ENCODE data around the gene TF. TPM values are rescaled to one million over a fixed set of nuclear protein-coding genes. Genes with fewer than 3 reads are reported as not detected.

Gene TF
- total RNA-seq, 1 donor from 2014 or later = 5.8 TPM

GRCh38 chr3:133829310-133829707 is 83.1 kb downstream of the TF start:
- intact Hi-C loops (cut with DNase I) = loop anchor here (2.0 kb wide), 1 partner anchor 65 kb away; the partner anchor contains the start of gene RAB6B
- peak; percentile 78 for DNase-seq (ENCODE audit: low spot score)

GRCh38 chr3:133830071-133830470 is 83.9 kb downstream of the TF start:
- DNase-seq (ENCODE audit: low spot score) = peak; percentile 60
- intact Hi-C loops (cut with DNase I) = no loop called here

DNA sequence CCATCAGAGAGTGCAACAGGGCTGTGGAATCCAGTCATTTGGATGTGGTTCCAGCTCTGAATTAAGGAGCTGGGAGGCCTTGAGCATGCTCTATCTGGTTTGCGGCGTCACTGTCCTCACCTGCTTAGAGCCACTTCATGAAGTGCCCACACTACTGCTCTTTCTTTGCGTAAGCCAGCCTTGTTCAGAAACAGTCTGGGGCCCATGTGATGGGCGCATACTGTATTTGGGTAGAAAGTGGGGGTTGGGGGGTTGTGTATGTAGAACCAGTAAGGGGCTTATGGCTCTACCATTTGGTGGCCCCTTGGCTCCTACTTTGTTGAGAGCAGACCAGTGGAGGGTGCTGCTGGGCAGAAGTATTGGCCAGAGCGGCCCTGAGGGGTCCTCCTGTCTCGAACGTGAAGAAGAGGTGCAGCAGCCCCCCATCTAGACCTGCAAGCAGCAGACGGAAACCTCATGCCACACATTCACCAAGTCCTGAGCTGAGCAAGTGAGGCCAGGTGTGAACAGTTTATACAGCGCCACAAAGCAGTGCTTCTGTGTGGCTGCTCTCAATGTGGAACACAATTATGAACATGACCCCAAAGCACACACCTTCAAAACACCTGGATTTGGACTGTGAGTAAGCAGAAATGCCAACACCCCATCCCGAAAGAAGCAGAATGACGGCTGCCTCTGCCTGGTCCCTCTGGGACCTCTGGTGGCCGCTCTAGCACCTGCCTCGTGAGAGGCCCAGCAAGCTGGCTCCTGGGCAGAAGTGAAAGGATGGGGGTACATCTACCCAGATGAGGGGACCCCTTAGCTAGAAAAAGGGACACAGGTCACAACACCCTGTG is 86.0 kb downstream of the TF start:
- DNase-seq (ENCODE audit: low spot score) = peak; percentile 33
- intact Hi-C loops (cut with DNase I) = no loop called here

GRCh38 chr3:133832802-133833144 is 86.6 kb downstream of the TF start:
- DNase-seq (ENCODE audit: low spot score) = peak; percentile 20
- intact Hi-C loops (cut with DNase I) = no loop called here

DNA sequence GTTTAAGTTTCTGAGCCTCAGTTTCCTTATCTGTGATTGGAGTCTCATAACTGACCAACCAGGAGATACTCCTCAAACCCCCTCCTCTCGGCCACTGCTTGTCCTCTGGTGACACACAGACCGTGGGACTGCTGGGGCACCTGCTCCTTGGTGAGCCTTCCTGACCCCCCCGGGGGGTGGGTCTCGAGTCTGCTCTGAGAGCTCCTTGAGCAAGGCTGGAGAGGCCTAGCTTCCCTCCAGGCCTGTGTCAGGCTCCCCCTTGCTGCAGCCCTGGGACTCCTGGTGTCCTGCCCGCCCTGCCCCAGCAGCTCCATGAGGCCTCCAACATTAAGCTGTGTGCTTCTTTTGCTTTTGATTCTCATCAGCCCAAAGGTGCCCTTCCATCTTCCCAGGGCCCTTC is 87.1 kb downstream of the TF start:
- intact Hi-C loops (cut with DNase I) = no loop called here
- peak; percentile 54 for DNase-seq (ENCODE audit: low spot score)

- peak; percentile 66 for DNase-seq (ENCODE audit: low spot score)
- intact Hi-C loops (cut with DNase I) = no loop called here
These were observed 87.9 kb downstream of the TF start for GRCh38 chr3:133833880-133834620.

DNA sequence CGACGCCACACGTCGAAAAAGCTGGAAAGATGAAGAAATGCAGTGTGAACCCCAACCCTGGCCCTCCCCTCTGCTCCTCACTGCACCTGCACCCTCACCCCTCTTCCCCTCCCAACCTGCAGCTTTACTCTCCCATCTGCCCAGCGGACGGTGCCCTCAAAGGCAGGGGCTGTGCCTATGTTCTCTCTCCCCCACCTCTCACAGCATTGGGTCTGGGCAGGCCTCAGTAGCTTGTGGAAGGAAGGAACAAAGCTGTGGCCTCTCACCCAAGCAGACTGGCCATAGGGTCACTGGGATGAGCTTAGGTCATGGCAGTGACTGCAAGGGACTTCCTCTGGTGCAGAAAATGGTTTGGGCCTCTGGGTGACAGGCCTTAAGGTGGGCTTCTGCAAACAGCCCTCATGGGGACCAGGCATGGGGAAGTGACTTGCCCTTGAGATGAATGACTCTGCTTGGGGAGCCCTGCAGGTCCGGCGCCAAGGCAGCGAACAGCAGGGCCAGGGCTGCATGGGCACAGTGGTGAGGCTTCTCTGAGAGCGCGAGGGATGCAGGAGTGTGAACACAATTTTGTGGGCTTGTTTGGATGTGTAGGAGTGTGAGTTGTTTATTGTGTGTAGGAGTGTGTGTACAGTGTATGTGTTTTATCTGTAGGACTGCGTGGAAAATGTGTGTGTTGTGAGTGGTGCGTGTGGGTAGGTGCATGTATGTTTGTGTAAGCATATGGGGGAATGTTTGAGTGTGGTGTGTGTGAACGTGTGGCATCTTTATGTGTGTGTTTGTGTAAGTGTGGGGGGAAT is 88.6 kb downstream of the TF start:
- intact Hi-C loops (cut with DNase I) = no loop called here
- DNase-seq (ENCODE audit: low spot score) = peak; percentile 71

DNA sequence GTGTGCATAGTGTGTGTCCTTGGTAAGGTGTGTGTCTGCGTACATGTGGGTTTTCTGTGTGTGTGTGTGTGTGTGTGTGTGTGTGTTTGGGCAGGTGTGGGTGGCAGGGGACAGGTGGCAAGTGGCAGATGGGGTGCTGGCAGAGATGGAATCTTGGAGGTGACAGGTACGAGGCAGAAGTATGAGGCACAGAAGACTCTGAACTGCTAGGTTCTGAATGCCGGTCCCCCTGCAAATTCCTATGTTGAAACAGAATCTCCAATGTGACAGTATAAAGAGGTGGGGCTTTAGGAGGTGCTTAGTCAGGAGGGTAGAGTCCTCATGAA is 89.2 kb downstream of the TF start:
- peak; percentile 17 for DNase-seq (ENCODE audit: low spot score)
- intact Hi-C loops (cut with DNase I) = no loop called here

GRCh38 chr3:133835961-133836360 is 89.8 kb downstream of the TF start:
- peak; percentile 56 for DNase-seq (ENCODE audit: low spot score)
- intact Hi-C loops (cut with DNase I) = no loop called here

GRCh38 chr3:133836497-133837158 is 90.4 kb downstream of the TF start:
- peak; percentile 46 for DNase-seq (ENCODE audit: low spot score)
- intact Hi-C loops (cut with DNase I) = no loop called here

DNA sequence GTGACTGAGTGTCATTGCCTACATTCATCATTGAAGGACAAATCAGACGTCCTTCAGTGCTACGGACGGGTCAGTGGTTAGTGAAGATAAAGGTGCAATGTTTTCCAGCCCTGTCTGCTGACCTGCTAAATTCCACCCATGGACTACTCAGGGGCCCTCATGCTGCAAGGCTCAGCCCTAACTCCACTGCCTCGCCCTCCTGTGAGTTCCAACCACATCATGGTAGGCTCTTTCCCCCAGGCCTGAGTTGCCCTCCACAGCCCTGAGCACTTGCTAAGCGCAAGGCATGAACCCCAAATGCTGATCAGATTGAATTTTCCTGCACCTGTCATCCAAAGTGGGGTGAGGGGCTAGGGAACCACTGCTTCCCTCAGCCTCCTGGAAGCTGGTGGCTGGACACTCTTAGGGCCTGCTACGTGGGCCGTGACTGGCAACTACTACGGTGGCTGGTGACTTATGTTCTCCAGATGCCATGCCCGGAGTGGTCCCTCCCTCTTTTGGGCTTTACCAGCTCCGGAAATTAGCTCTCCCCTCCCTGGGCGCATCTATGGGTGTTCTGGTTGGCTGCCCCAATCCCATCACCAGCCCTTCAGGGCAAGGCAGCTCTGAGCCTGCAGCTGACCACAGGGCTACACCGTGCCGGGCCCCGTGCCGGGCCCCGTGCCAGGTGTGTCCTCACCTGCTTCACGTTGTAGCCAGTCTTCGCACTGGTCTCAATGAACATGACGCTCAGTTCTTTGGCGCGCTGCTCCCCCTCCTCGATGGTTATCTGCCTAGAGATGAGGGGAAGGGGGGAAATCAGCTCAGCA is 91.5 kb downstream of the TF start:
- peak; percentile 7 for DNase-seq (ENCODE audit: low spot score)
- intact Hi-C loops (cut with DNase I) = no loop called here

DNA sequence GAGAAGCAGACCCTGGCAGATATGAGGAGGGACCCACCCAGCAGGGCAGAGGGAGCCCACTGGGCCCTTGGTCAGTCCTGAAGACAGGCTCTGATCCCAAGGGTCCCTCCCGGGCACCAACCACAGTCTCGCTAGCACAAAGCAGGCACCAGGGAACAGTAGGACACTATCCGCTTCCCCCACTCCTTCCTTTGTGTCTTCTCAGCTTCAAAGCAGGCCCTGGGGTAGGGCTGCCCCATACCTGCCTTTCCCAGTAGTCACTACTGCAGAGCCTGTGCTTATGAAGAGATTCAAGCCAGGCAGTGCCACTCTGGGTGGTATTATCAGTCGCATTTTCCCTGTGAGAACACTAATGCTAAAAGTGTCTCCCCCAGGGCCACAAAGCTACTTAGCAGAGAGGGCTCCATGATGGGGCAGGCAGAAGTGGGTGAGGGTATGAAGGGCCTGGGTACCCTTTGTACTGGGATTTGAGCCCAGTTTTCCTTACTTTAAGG is 92.2 kb downstream of the TF start:
- intact Hi-C loops (cut with DNase I) = no loop called here
- peak; percentile 60 for DNase-seq (ENCODE audit: low spot score)

DNA sequence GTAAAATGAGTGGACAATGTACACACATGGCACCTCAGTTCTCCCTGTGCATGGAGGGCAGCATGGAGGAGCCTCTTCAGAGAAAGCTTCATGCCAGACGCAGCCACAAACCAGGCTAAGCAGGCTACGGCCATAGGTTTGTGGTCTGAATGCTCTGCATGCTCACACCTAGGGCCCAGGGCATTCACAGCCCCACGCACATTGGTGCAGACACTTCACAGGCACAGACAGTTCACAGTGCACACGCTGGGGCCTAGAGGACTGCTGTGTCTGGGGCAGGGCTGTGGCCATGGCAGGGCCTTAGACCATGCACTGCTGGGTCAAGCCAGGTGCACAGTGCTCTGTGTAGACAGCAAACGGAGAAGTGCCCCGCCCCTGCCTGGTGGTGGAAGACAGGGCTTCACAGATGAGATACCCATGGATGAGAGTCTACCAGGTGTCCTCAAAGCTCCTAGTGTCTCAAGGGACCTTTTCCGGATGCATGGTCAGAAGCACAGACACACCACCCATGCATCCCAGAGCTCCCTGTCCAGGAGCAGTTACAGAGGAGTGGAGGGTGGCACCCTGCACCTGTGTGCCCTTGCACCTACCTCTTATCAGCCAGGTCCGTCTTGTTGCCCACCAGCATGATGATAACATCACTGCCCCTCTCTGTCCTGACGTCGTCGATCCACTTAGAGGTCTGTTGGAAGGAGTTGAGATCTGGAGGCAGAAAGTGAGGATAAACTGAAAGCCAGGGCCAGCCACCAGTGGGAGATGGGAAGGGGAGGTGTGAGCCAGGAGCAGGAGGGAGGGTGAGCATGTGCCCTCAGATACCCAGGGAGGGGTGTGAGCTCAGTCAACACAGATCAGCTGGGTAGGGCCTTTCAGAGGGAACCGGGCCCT is 93.0 kb downstream of the TF start:
- DNase-seq (ENCODE audit: low spot score) = peak; percentile 58
- intact Hi-C loops (cut with DNase I) = no loop called here

- peak; percentile 71 for DNase-seq (ENCODE audit: low spot score)
- intact Hi-C loops (cut with DNase I) = no loop called here
These were observed 94.0 kb downstream of the TF start for GRCh38 chr3:133840055-133840737.

DNA sequence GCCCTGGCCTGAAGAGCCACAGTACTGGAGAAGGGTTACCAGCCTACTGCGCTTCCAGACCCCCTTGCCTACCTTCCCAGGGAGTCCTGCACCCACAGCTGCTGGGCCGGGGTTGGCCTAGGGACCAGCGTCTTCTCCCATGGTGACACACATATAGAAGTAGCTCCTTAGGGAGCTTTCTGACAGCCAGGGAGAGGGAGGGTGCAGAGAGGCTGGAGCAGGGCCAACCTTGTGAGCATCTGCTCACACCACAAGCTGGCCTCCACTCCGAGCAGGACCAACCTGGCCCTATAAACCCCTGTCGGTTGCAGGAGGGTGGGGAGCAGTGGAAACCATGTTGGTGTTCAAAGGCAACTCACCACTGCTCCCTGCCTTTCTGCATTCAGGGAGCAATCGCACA is 94.6 kb downstream of the TF start:
- intact Hi-C loops (cut with DNase I) = no loop called here
- no peak for DNase-seq (ENCODE audit: low spot score)

GRCh38 chr3:133841196-133841595 is 95.0 kb downstream of the TF start:
- intact Hi-C loops (cut with DNase I) = no loop called here
- no peak for DNase-seq (ENCODE audit: low spot score)

GRCh38 chr3:133842158-133842557 is 96.0 kb downstream of the TF start:
- no peak for DNase-seq (ENCODE audit: low spot score)
- intact Hi-C loops (cut with DNase I) = no loop called here

All from cardiac septum (tissue), 1 donor.